SU-DHL-6 (cell line): ENCODE results near the gene DACH1.

ENCODE experiments used
- EZH2phosphoT487 ChIP-seq: fragments of 200-600 bp; sonication (generic), shearing (Covaris generic); conservative IDR thresholded peaks from 2 replicates; pipeline ENCODE4 v1.6.1; 2018; ENCODE audit warnings: mild to moderate bottlenecking, antibody characterized with exemption, low read length, moderate library complexity, mixed read lengths
- TF ChIP-seq, protein P1 (sequence below): fragments of 200-600 bp; sonication (generic); IDR thresholded peaks from one replicate; pipeline ENCODE4 v1.5.1; 2017; ENCODE audit warnings: antibody characterized with exemption, mild to moderate bottlenecking, low read length, moderate library complexity; ENCODE audit not compliant: insufficient read depth, poor library complexity, severe bottlenecking

DNA sequence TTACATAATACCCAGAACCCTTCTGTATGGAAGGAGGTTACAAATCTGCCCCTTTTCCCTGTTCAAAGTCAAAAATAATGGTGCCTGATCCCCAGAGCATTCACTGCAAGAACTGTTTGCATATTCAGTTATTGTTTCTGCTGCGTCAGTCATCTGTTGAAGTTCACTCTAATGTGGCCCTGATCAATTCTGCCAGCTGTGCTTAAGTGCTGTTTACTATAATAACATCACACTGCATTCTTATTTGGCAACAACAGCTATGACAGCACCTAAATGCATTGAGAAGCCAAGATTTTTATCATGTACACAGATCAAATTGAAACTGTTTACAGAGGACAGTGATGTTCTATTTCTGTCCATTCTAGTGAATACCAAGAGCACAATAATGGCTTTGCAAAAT, 115.9 kb downstream of the DACH1 start:
- TF ChIP-seq, protein P1, sequence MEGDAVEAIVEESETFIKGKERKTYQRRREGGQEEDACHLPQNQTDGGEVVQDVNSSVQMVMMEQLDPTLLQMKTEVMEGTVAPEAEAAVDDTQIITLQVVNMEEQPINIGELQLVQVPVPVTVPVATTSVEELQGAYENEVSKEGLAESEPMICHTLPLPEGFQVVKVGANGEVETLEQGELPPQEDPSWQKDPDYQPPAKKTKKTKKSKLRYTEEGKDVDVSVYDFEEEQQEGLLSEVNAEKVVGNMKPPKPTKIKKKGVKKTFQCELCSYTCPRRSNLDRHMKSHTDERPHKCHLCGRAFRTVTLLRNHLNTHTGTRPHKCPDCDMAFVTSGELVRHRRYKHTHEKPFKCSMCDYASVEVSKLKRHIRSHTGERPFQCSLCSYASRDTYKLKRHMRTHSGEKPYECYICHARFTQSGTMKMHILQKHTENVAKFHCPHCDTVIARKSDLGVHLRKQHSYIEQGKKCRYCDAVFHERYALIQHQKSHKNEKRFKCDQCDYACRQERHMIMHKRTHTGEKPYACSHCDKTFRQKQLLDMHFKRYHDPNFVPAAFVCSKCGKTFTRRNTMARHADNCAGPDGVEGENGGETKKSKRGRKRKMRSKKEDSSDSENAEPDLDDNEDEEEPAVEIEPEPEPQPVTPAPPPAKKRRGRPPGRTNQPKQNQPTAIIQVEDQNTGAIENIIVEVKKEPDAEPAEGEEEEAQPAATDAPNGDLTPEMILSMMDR, result no peak
- TF ChIP-seq EZH2phosphoT487, result no peak
